ENCODE measurements around the gene ERCC5. TPM values are rescaled to one million over a fixed set of nuclear protein-coding genes. Genes with fewer than 3 reads are reported as not detected.

Gene ERCC5
- total and polyA plus RNA-seq, 9 of the 15 experiments (the other 6 are each of a cell fraction or from before 2014, with no cell fraction given), result 7.4 to 43.1 (median 33.9) TPM

- intact Hi-C loops (cut with micrococcal nuclease) (no loop called here), in situ Hi-C loops (cut with MboI) (no loop called here)
- Histone ChIP-seq H3K9ac (ENCODE audit: insufficient read depth in 1 of 2, low read depth in 2 of 2, low read length in 2 of 2) (no peak overlapping the region), H3K27ac (ENCODE audit: extremely low read depth, low read depth, low read length) (no peak overlapping the region), H3K9me3 (replicated peaks; ENCODE audit: control insufficient read depth, insufficient read depth, low read depth, low read length) (no peaks in the 10 kb centered on the region), H3K27me3 (ENCODE audit: control insufficient read depth in 2 of 2, insufficient read depth in 2 of 2, low read length in 2 of 2) (no peaks in the 10 kb centered on the region), H3K4me3 (no peak overlapping the region), H3K4me2 (ENCODE audit: insufficient read depth, low read length) (no peak overlapping the region), H3K36me3 (ENCODE audit: control insufficient read depth, insufficient read depth, low read length) (no peaks in the 10 kb centered on the region), H3K4me1 (replicated peaks in 1 of 2; ENCODE audit: control insufficient read depth in 2 of 2, insufficient read depth in 2 of 2, low read length in 2 of 2) (no peaks in the 10 kb centered on the region), H3K79me2 (ENCODE audit: control insufficient read depth, insufficient read depth, low read length) (no peaks in the 10 kb centered on the region), H4K20me1 (replicated peaks; ENCODE audit: control insufficient read depth, insufficient read depth, low read length) (no peaks in the 10 kb centered on the region), H3K9me1 (ENCODE audit: control insufficient read depth, insufficient read depth, low read length) (no peaks in the 10 kb centered on the region), H2AFZ (ENCODE audit: low read depth, low read length) (no peak overlapping the region)
- POLR2A ChIA-PET, result no interaction called here
- no peak for ATAC-seq
- no TSS peak for BruUV-seq (replicated peaks)
- FAIRE-seq, result no peak
- CTCF ChIA-PET (ENCODE audit: low intra/inter-chr PET ratio), result no interaction called here
- WGBS (ENCODE audit: insufficient coverage, low coverage, missing lambda C conversion rate), result 0% methylated on average over 2 of the region's 3 CpGs
- DNase-seq (ENCODE audit: extremely low read depth in 1 of 4, low spot score in 3 of 4), result no peak
- TF ChIP-seq HBP1 (CRISPR knock-in tag; IDR thresholded peaks at IDR 0.05) (no peak), HDAC6 (IDR thresholded peaks at IDR 0.05; ENCODE audit: low read depth, low read length) (no peak), RFX1 (IDR thresholded peaks at IDR 0.05) (no peak), MGA (IDR thresholded peaks at IDR 0.05) (no peak), PML (IDR thresholded peaks at IDR 0.05; ENCODE audit: low read length) (no peak), SMARCA4 (IDR thresholded peaks at IDR 0.05) (no peak), ZBTB33 (CRISPR knock-in tag; IDR thresholded peaks at IDR 0.05) (no peak), ZNF197 (CRISPR knock-in tag; IDR thresholded peaks at IDR 0.05; ENCODE audit: low read depth) (no peak), CBX1 (IDR thresholded peaks at IDR 0.05; ENCODE audit: low read depth) (no peak)
Measured at GRCh38 chr13:102912599-102912998, 66.8 kb downstream of the ERCC5 start.

Data from K562 (cell line).